Loucy (cell line): Measurements from ENCODE around the gene C19orf85.

Experiments used
- CTCF ChIP-seq: fragments of 200-600 bp; sonication (generic); conservative IDR thresholded peaks from 2 replicates; pipeline ENCODE4 v1.5.1; 2014; ENCODE audit warnings: mild to moderate bottlenecking, antibody characterized with exemption, low read length
- EZH2phosphoT487 ChIP-seq: fragments of 200-600 bp; IDR thresholded peaks from 2 replicates; pipeline ENCODE4 v1.6.1; 2018; ENCODE audit warnings: antibody characterized with exemption, mild to moderate bottlenecking, moderate library complexity, borderline replicate concordance

- TF ChIP-seq CTCF (no peak), EZH2phosphoT487 (no peak)
Measured at GRCh38 chr19:55461259-55461973, 3.1 kb downstream of the C19orf85 start, which contains the start of gene ISOC2.
